GM21825 (cell line): ENCODE results near the gene DYNLT1.
"Not testable (repeated sequence)": the region's sequence is repeated elsewhere in the genome, so short reads cannot be mapped to it uniquely, and the experiment has no call there.

Source experiments
- ATAC-seq: cut with Tn5 transposase; IDR thresholded peaks from one replicate; pipeline ENCODE4 v1.9.1; 2021; ENCODE audit warnings: mild to moderate bottlenecking, moderate library complexity; ENCODE audit not compliant: unreplicated experiment

DYNLT1 gene

DNA sequence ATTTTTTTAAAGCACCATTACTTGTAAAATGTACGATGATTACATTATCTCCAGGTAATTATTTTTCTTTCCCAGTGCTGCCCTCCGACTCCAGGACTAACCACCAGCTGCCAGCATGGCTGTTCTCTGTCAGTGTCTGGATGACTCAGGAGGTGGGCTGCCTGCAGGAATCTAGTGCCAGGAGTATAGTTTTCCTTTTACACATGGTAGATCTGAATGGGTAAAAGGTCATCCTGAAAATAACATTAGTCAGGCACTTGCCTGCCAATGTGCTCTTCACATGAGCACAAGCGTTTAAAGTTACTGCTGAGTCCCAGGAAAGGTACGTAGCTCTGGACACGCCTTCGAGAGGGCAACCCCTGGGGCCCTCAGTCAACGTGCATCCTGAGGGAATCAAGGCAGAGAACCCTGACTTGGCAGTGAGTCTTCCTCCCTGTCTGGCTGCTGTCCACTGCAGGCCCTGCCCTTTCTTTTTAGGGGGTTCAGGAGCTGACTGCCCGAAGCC lies 2.4 kb downstream of the DYNLT1 start:
- ATAC-seq = no peak

DNA sequence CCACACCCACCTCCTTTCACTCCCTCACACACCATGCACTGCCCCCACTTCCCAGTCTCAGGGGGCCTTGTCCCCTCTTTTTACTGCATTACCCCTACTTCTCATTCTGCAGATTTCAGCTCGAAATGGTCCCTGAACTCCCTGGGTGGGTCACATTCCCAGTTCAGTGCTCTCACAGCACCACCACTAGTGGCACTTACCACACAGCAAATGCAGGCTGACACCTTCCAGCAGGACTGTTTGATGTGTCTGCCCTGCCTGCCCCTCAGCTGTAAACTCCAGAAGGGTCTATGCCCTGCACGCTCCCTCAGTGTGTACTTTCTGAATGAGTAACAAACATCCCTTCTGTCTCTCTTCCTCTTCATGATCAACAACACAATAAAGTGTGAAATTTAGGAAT lies 4.0 kb downstream of the DYNLT1 start:
- ATAC-seq = no peak

DNA sequence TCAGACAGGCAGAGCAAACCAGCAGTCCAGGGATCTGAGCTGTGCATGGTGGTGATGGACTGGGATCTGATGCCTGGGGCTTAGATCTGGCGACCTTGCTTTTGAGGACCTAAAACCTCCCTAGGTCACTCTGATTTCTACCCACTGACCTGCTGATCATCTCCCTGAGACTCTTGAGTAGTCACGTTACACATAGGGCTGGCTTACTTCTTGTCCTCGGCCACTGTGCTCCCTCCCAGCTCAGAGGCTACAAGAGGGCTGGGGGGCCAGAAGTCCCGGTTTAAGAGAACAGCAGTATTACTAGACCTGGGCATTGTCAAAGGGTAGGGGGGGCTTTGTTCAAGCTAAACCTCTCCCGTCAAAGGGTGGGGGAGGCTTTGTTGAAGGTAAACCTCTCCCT lies 5.5 kb downstream of the DYNLT1 start:
- ATAC-seq = no peak

GRCh38 chr6:158638324-158638854 lies 6.2 kb downstream of the DYNLT1 start:
- ATAC-seq = no peak

DNA sequence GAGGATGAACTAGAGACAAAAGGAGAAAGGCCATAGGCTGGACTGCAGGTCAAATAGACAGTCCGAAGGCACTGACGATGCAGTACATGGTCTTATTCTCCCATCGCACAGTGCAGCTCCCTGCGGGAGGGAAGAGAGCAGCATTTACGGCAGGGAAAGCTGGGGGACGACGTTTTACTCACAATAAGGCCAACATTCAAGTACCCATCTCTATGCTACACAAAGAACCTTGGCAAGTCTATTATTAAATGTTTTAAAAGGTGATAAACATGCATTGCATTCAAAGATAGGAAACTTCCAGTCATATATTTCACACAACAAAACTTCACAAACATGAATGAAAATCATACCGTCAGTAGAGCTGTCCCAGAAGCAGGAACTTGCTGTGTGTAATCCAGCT lies 7.8 kb downstream of the DYNLT1 start:
- ATAC-seq = no peak

GRCh38 chr6:158635427-158636073 lies 9.0 kb downstream of the DYNLT1 start:
- ATAC-seq = no peak

- ATAC-seq = no peak
Observed at GRCh38 chr6:158634695-158635426, 9.7 kb downstream of the DYNLT1 start.

- ATAC-seq = no peak
Observed at GRCh38 chr6:158633127-158633526, 11.4 kb downstream of the DYNLT1 start.

GRCh38 chr6:158632538-158633119 lies 11.9 kb downstream of the DYNLT1 start:
- ATAC-seq = not testable (repeated sequence)

DNA sequence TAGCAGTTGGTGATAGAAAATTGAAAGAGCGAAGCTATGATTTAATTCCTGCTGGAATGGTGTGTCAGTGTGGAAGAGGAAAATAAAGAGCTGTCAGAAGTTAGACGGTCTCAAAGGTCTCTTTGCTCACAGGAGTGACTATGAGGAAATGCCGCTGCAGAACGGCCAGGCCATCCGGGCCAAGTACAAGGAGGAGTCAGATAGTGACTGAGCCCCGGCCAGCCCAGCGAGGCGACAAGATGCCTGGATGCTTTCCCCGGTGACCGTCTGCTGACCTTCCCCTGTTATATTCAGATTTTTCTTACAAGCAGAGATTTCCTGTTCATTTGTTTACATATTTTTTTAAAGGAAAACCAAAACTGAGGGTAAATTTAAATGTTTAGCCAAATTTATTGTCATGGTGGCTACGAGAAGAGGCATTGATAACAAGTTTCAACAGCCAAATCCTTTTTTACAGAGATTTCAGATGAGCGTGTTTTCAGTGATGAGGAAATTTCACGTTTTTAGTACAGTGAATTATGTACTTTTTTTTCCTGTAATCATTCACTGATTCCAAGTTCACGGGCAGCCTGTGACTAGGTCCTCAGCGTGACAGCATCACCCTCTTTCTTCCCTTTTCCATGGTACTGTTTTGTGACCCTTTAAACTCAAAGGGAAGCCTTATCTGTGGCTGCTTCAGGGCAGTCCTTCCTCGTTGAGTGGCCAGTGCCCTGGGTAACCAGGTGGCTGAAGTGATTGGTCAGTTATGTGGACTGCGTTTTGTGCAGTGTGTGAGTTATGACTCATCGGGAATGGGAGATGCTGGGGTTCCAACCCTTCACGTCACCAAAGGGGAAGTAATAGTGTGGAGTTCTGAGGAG lies 12.6 kb downstream of the DYNLT1 start:
- ATAC-seq = no peak

DNA sequence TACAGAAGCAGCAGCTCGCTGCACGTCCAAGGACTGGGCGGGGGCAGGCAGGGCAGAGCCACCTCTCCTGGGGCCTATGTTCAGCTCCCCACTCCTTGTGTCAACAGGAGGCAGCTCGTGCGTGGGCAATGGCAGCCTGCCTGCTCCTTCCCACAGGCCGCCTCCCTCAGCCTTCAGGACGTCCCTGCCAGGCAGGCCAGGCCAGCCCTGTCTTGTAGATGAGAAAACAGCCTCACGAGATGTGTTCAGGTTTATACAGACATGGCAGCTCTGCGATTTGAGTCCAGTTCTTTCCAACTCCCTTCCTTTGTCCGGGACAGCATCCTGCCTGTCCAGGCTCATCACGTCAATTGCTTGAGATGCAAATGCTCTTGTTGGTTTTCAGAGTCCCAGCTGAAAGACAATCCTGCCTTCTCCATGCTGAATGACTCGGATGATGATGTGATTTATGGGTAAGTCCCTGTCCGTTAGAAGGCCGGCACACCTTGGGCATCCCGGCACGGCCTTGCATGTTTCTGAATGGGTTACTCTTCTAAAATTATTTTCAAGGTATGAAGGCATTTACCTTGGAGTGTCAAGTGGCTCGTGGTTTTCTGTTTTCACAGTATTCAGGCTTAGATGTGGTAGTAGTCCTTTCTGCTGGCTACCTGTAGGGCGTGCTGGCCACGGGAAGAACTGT lies 13.5 kb downstream of the DYNLT1 start:
- ATAC-seq = no peak

DNA sequence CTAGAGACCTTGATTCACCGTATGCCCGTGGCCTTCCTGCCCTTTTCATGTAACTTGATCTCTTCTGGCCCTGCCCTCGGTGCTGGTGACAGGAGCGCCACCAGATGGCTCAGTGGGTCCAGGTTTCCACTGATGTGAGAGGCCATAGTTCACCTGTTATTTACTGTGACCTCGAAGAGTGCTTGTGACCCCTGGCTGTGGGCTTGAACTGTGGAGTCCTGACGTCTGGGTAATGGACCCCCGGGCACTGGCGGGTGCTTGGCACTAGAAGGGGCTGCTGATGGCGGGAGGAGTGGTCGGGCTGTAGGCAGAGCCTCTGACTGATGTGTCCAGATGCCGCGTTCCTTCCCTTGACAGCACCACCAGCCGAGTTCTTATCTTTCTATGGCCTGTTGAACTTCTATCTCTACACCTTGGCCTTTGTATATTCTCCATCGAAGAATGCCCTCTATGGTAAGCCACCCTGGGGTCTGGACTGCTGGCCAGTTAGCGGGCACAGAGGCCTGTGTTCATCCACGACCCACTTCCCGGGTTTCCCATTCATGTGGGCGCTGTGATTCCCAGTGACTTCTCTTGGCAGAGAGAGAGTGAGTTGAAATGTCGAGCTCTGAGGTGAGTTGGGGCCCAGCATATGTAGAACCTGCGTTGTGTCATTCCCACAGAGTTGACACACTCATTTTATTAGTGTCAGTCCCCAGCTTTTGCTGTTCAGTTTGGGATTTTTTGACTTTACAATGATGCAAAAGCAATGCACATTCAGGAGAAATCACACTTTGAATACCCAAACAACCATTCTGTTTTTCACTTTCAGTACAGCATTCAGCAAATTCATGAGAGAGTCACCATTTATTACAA lies 14.9 kb downstream of the DYNLT1 start:
- no peak for ATAC-seq

- ATAC-seq = no peak
Observed at GRCh38 chr6:158628542-158628941, 16.0 kb downstream of the DYNLT1 start.

GRCh38 chr6:158627940-158628211 lies 16.7 kb downstream of the DYNLT1 start:
- no peak for ATAC-seq

GRCh38 chr6:158627168-158627939 lies 17.2 kb downstream of the DYNLT1 start:
- ATAC-seq = no peak

GRCh38 chr6:158626360-158627167 lies 18.0 kb downstream of the DYNLT1 start:
- no peak for ATAC-seq

- no peak for ATAC-seq
Observed at GRCh38 chr6:158625881-158626305, 18.6 kb downstream of the DYNLT1 start.
